ENCODE measurements around the gene RALGPS1. TPM values are rescaled to one million over a fixed set of nuclear protein-coding genes. Genes with fewer than 3 reads are reported as not detected.

Gene RALGPS1
- total and polyA plus RNA-seq, 2 of the 8 experiments (the other 6 are each of a cell fraction or from before 2014, with no cell fraction given): 20.0 to 23.5 TPM

DNA sequence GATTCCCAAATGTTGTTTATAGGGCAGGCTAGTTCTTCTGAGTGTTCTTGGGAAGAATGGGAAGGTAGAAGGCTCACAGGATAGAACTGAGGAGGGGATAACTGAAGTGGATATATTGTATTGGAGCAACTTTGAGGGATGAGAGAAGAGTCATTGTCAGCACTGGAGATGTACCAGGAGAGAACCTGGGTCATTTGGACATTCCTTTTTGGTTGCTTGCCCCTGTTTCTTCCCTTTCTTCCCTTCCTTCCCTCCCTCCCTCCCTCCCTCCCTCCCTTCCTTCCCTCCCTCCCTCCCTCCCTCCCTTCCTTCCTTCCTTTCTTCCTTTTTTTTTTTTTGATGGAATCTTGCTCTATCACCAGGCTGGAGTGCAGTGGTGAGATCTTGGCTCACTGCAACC lies 45.3 kb downstream of the RALGPS1 start:
- H2BK20ac ChIP-seq (ENCODE audit: low read length): no peak overlapping the region
- H3K23me2 ChIP-seq (ENCODE audit: low read depth, low read length): no peaks in the 10 kb centered on the region
- H3K36me3 ChIP-seq (ENCODE audit: control insufficient read depth in 2 of 4, insufficient read depth in 4 of 4, low read length in 3 of 4): no peaks in the 10 kb centered on the region
- H3K27ac ChIP-seq (ENCODE audit: low read depth, low read length): no peak overlapping the region
- H4K8ac ChIP-seq (ENCODE audit: extremely low read depth, insufficient read depth, low read length): no peak overlapping the region
- DNase-seq (ENCODE audit: low read depth in 1 of 2, low spot score in 2 of 2) (no peak), FAIRE-seq (no peak)
- H3K9ac ChIP-seq (replicated peaks in 1 of 4; ENCODE audit: extremely low read depth in 1 of 4, low read depth in 3 of 4, low read length in 3 of 4): no peak overlapping the region
- H3K14ac ChIP-seq (ENCODE audit: insufficient read length): no peak overlapping the region
- TF ChIP-seq, protein P1, sequence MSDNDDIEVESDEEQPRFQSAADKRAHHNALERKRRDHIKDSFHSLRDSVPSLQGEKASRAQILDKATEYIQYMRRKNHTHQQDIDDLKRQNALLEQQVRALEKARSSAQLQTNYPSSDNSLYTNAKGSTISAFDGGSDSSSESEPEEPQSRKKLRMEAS (IDR thresholded peaks at IDR 0.05): no peak
- no peak for TF ChIP-seq CBX8 (IDR thresholded peaks at IDR 0.05; ENCODE audit: borderline replicate concordance, low read depth, low read length)
- TF ChIP-seq HDAC6 (IDR thresholded peaks at IDR 0.05; ENCODE audit: low read depth, low read length): no peak
- no peak for TF ChIP-seq EZH2 (IDR thresholded peaks at IDR 0.05; ENCODE audit: low read depth, low read length, severe bottlenecking)
- TF ChIP-seq BACH1 (IDR thresholded peaks at IDR 0.05; ENCODE audit: low read length): no peak
- no peak for TF ChIP-seq TAF7 (optimal IDR thresholded peaks at IDR 0.05; ENCODE audit: borderline replicate concordance, low read depth, low read length)
- TF ChIP-seq CBX5 (IDR thresholded peaks at IDR 0.05; ENCODE audit: low read depth, low read length): no peak
- TF ChIP-seq CHD1 (IDR thresholded peaks at IDR 0.05; ENCODE audit: low read depth, low read length): no peak
- TF ChIP-seq YY1 (IDR thresholded peaks at IDR 0.05; ENCODE audit: low read depth, low read length): no peak
- TF ChIP-seq RAD21 (IDR thresholded peaks at IDR 0.05 in 1 of 2, conservative IDR thresholded peaks at IDR 0.05 in 1 of 2; ENCODE audit: low read depth in 2 of 2, low read length in 2 of 2): no peak
- no peak overlapping the region for H2AFZ ChIP-seq (ENCODE audit: low read length)
- ChIA-PET POLR2A (ENCODE audit: partially characterized antibody) (interaction anchor here (0.6 kb wide), 1 partner anchor 489 kb away, joined by 3 read pairs; no protein-coding TSS in a partner anchor), CTCF (ENCODE audit: partially characterized antibody) (interaction anchor here (12.2 to 14.3 kb wide), 2 partner anchors 17 to 237 kb away, joined by 164 to 168 read pairs; no protein-coding TSS in a partner anchor)
- H2AK5ac ChIP-seq (ENCODE audit: low read depth, low read length): no peak overlapping the region
- no peak overlapping the region for H3K23ac ChIP-seq (ENCODE audit: insufficient read length)
- H3K79me2 ChIP-seq (ENCODE audit: control insufficient read depth in 1 of 2, insufficient read depth in 2 of 2, low read length in 2 of 2): peaks cover 0 to 4% of the 10 kb centered on the region in 2 experiments; a peak in 1 of 4 replicates
- peaks cover 1% of the 10 kb centered on the region in 2 experiments for H4K20me1 ChIP-seq (replicated peaks in 1 of 2; ENCODE audit: control insufficient read depth in 1 of 2, insufficient read depth in 2 of 2, low read length in 2 of 2)
- no peak overlapping the region for H2BK15ac ChIP-seq (ENCODE audit: low read length)
- no peak overlapping the region for H3K18ac ChIP-seq (ENCODE audit: extremely low read depth, low read length)
- H3K4me3 ChIP-seq (ENCODE audit: extremely low read depth in 1 of 4, insufficient read depth in 2 of 4, low read depth in 3 of 4, low read length in 4 of 4): no peak overlapping the region
- no peak overlapping the region for H3K4ac ChIP-seq (replicated peaks; ENCODE audit: insufficient read length, low read depth, low read length)
- no peak overlapping the region for H4K5ac ChIP-seq (ENCODE audit: insufficient read length, low read depth, low read length)
- no peaks in the 10 kb centered on the region for H3K27me3 ChIP-seq (replicated peaks in 1 of 4; ENCODE audit: control insufficient read depth in 3 of 4, extremely low read depth in 1 of 4, insufficient read depth in 3 of 4, low read length in 3 of 4)
- no peak overlapping the region for H3K4me2 ChIP-seq (ENCODE audit: insufficient read depth in 1 of 2, low read depth in 2 of 2, low read length in 2 of 2)
- peaks cover 0 to under 1% (median 0%) of the 10 kb centered on the region in 4 experiments; a peak in 3 of 7 replicates for H3K4me1 ChIP-seq (replicated peaks in 1 of 4; ENCODE audit: control insufficient read depth in 3 of 4, insufficient read depth in 4 of 4, low read length in 3 of 4)
- H2BK12ac ChIP-seq (ENCODE audit: low read depth, low read length): no peak overlapping the region
- H4K91ac ChIP-seq (replicated peaks; ENCODE audit: insufficient read length, low read length): no peak overlapping the region
- no peak overlapping the region for H3K56ac ChIP-seq (replicated peaks; ENCODE audit: insufficient read length, low read depth, low read length)
- H2BK120ac ChIP-seq (replicated peaks; ENCODE audit: low read depth, low read length): no peak overlapping the region
- H2BK5ac ChIP-seq (ENCODE audit: low read depth, low read length): no peak overlapping the region
- peaks cover under 1% of the 10 kb centered on the region; the same call in 1 of the 2 replicates for H3K79me1 ChIP-seq (ENCODE audit: low read depth, low read length)
- no peaks in the 10 kb centered on the region for H3K9me3 ChIP-seq (ENCODE audit: insufficient read depth in 2 of 2, low read depth in 1 of 2, low read length in 1 of 2)

All from H1 (cell line).